ENCODE measurements around the gene SHC4.

The SHC4 gene

DNA sequence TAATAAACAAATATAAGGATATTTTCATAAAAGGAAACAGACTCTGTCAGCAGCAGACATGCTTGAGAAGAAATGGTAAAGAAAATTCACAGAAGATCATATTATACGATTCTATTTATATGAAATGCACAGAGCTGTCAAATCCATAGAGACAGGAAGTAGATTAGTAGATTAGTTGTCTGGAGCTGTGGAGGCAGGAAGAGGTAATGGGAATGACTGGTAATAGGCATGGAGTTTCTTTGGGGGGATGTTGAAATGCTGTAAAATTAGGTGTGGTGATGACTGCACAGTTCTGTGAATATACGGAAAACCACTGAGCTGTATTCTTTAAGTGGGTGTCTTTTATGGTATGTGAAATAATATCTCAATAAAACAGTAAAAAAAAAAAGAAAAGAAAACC lies 188.2 kb downstream of the SHC4 start:
- FAIRE-seq (no peak), DNase-seq (ENCODE audit: insufficient read length, low spot score) (no peak)
- TF ChIP-seq, protein P1, sequence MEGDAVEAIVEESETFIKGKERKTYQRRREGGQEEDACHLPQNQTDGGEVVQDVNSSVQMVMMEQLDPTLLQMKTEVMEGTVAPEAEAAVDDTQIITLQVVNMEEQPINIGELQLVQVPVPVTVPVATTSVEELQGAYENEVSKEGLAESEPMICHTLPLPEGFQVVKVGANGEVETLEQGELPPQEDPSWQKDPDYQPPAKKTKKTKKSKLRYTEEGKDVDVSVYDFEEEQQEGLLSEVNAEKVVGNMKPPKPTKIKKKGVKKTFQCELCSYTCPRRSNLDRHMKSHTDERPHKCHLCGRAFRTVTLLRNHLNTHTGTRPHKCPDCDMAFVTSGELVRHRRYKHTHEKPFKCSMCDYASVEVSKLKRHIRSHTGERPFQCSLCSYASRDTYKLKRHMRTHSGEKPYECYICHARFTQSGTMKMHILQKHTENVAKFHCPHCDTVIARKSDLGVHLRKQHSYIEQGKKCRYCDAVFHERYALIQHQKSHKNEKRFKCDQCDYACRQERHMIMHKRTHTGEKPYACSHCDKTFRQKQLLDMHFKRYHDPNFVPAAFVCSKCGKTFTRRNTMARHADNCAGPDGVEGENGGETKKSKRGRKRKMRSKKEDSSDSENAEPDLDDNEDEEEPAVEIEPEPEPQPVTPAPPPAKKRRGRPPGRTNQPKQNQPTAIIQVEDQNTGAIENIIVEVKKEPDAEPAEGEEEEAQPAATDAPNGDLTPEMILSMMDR (IDR thresholded peaks at IDR 0.05; ENCODE audit: insufficient read depth, missing control alignments), result no peak

DNA sequence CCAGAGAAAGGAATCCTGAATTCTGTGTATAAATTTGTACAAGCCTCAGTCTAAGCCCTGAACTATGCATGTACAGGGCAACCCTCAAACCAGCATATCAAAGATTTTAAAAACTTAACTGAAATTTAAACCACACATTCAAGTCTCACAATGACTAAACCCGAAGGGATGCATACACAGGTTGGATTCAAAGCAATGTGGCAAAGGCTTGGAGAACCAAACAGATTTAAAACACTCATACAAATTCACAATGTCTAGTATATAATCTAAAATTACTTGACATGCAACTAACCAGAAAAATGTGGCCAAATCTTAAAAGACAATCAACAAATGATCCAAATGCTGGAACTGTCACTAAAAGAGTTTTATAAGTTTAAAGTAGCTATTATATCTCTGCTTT lies 189.2 kb downstream of the SHC4 start:
- DNase-seq (ENCODE audit: insufficient read length, low spot score), result no peak
- FAIRE-seq, result no peak
- TF ChIP-seq, protein P1 (IDR thresholded peaks at IDR 0.05; ENCODE audit: insufficient read depth, missing control alignments), result no peak
